Measurements from ENCODE around the gene MARCHF3. TPM values are rescaled to one million over a fixed set of nuclear protein-coding genes. Genes with fewer than 3 reads are reported as not detected.
A peak's percentile ranks its signal among the peaks of the same experiment; 100 is the strongest.

MARCHF3 gene, protein sequence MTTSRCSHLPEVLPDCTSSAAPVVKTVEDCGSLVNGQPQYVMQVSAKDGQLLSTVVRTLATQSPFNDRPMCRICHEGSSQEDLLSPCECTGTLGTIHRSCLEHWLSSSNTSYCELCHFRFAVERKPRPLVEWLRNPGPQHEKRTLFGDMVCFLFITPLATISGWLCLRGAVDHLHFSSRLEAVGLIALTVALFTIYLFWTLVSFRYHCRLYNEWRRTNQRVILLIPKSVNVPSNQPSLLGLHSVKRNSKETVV
- total RNA-seq, result 10 to 100 TPM; 13.4 to 27.0 (median 16.7) TPM
- 11.0 TPM for polyA plus RNA-seq
- long read RNA-seq, donor 1, full-length matches to known transcripts, result 23 of 31 reads
- long read RNA-seq, donor 1, partial matches to known transcripts, result 3 of 31 reads
- long read RNA-seq, donor 1, other reads (novel, unspliced or antisense), result 5 of 31 reads
- long read RNA-seq, donor 2, full-length matches to known transcripts, result 7 of 8 reads
- long read RNA-seq, donor 2, partial matches to known transcripts, result 0 of 8 reads
- long read RNA-seq, donor 2, other reads (novel, unspliced or antisense), result 1 of 8 reads
- long read RNA-seq, donor 3, full-length matches to known transcripts, result 91 of 111 reads
- long read RNA-seq, donor 3, partial matches to known transcripts, result 0 of 111 reads
- long read RNA-seq, donor 3, other reads (novel, unspliced or antisense), result 20 of 111 reads
- long read RNA-seq, donor 4, full-length matches to known transcripts, result 10 of 12 reads
- long read RNA-seq, donor 4, partial matches to known transcripts, result 1 of 12 reads
- long read RNA-seq, donor 4, other reads (novel, unspliced or antisense), result 1 of 12 reads

DNA sequence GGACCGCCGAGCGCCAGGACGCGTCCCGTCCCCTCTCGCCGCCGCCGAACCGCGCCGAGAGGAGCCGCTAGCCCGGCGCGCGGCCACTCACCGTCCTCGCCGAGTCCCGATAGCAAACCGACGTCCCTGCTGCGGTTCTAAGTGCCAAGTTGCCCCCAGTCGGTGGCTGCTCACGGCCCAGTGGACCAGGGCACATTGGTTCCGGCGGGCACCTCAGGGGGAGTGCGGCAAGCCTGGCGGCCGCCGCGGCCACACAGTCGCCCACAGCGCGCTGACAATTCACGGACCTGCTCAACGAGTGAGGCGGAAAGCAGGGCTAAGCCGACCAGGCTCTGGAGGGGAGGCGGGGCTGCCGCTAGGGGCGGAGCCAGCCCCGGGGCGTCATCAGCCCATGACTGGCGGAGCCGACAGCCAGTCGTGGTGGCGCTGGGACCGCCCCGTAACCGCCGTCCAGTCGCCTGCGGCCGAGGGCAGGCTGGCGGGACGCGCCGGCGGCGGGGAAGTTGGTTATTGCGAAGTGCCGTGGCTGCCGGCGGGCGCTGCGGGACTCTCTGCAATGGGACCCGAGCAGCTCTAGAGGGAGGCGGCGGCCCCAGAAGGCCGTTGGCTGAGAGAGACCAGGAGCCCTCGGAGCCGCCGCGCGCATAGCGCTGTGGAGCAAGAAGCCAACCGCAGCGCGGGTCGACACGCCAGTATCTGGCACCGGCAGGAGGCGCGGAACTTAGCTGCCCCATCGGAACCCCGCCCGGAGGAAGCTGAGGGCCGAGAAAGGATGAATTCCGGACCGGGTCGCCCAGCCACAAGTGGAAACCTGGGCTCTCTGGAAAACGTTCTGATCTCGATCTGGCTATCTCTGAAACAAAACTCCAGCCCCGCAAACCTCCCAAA, at the start of gene MARCHF3:
Gene MARCHF3 (minus strand): TSS at position 300 of the 888 bp plus-strand sequence. CDS start 112,387 bp downstream, outside the sequence.
- Histone ChIP-seq H3K27me3 (ENCODE audit: control insufficient read depth, insufficient read depth) (no peaks in the 10 kb centered on the region), H3K4me1 (ENCODE audit: control insufficient read depth, insufficient read depth, low read length) (no peaks in the 10 kb centered on the region), H3K4me3 (ENCODE audit: low read length) (peak within 1 kb of the TSS; percentile 62), H3K27ac (ENCODE audit: low read length) (peak within 1 kb of the TSS; percentile 78), H3K9me3 (ENCODE audit: control insufficient read depth, low read length) (no peaks in the 10 kb centered on the region)
- DNase-seq (peak; percentile 96 to 98 (median 98)), ATAC-seq (peak; percentile 99)
- under 1% methylated on average over 97 of the region's 97 CpGs for WGBS
- intact Hi-C loops (cut with DNase I), result loop anchor here in 2 of 4 donors (5.0 to 10.0 kb wide), 3 partner anchors 113 to 183 kb away; no protein-coding TSS in a partner anchor

DNA sequence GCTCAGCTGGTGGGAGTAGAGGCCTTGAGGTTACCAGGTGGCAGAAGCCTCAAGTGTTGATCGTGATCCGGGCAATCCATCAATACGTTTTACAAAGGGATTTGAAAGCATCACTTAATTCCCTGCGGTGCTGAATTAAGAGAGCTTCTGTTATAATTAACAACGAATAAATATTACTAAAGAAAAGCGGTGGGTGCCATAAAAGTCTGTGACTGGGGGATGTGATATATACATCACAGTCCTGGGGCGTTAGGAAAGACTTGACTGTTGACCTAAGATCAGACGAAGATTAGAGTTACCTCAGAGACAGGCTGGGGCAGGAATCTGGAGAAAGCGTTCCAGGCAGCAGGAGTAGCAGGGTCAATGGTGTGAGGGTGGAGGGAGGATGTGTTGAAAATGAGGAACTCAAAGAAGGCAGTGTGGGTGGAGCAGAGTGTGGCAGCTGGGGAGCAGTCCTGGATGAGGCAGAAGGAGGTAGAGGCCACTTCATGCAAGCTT, 49.7 kb upstream of the MARCHF3 start:
- ATAC-seq, result no peak
- WGBS, result 62% methylated on average over 9 of the region's 9 CpGs
- Histone ChIP-seq H3K27me3 (ENCODE audit: control insufficient read depth, insufficient read depth) (no peaks in the 10 kb centered on the region), H3K4me1 (ENCODE audit: control insufficient read depth, insufficient read depth, low read length) (no peaks in the 10 kb centered on the region), H3K4me3 (ENCODE audit: low read length) (no peak overlapping the region), H3K9me3 (ENCODE audit: control insufficient read depth, low read length) (no peaks in the 10 kb centered on the region), H3K27ac (ENCODE audit: low read length) (no peak overlapping the region)
- DNase-seq, result no peak
- intact Hi-C loops (cut with DNase I), result no loop called here

GRCh38 chr5:127077366-127077765, 47.0 kb upstream of the MARCHF3 start:
- Histone ChIP-seq H3K27ac (ENCODE audit: low read length) (no peak overlapping the region), H3K4me3 (ENCODE audit: low read length) (no peak overlapping the region), H3K27me3 (ENCODE audit: control insufficient read depth, insufficient read depth) (no peaks in the 10 kb centered on the region), H3K9me3 (ENCODE audit: control insufficient read depth, low read length) (no peaks in the 10 kb centered on the region), H3K4me1 (ENCODE audit: control insufficient read depth, insufficient read depth, low read length) (no peaks in the 10 kb centered on the region)
- intact Hi-C loops (cut with DNase I), result no loop called here
- WGBS, result 70% methylated on average over 1 of the region's 1 CpG
- ATAC-seq (no peak), DNase-seq (no peak)

- no peaks in the 10 kb centered on the region for H3K27me3 ChIP-seq (ENCODE audit: control insufficient read depth, insufficient read depth)
- H3K9me3 ChIP-seq (ENCODE audit: control insufficient read depth, low read length), result no peaks in the 10 kb centered on the region
- 54% methylated on average over 4 of the region's 4 CpGs for WGBS
- peak; percentile 76 to 92 for ATAC-seq
- H3K27ac ChIP-seq (ENCODE audit: low read length), result no peak overlapping the region
- DNase-seq, result peak; percentile 25 to 52 (median 46)
- intact Hi-C loops (cut with DNase I), result no loop called here
- H3K4me3 ChIP-seq (ENCODE audit: low read length), result no peak overlapping the region
- H3K4me1 ChIP-seq (ENCODE audit: control insufficient read depth, insufficient read depth, low read length), result no peaks in the 10 kb centered on the region
These were observed 46.2 kb upstream of the MARCHF3 start for GRCh38 chr5:127076315-127077129.

DNA sequence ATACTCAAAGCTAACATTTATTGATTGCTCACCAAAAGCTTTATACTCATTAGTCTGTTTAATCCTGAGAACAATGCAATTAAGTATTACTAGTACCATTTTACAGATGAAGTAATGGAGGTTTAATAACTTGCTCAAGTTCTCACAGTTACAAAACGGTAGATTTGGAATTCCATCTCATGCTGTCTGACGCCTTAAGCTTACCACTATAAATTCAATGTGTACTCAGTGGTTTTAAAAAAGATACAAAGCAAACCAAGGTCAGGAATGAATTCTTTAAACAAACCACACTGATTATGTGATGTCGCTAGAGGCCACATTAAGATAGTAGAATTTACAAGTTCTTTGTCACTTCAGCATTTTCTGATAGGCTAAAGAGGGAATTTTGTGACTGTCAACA, 44.1 kb upstream of the MARCHF3 start:
- H3K27ac ChIP-seq (ENCODE audit: low read length), result no peak overlapping the region
- no peaks in the 10 kb centered on the region for H3K9me3 ChIP-seq (ENCODE audit: control insufficient read depth, low read length)
- no peak for ATAC-seq
- no peak overlapping the region for H3K4me3 ChIP-seq (ENCODE audit: low read length)
- intact Hi-C loops (cut with DNase I), result no loop called here
- H3K27me3 ChIP-seq (ENCODE audit: control insufficient read depth, insufficient read depth), result no peaks in the 10 kb centered on the region
- WGBS, result 93% methylated on average over 3 of the region's 3 CpGs
- DNase-seq, result no peak
- no peaks in the 10 kb centered on the region for H3K4me1 ChIP-seq (ENCODE audit: control insufficient read depth, insufficient read depth, low read length)

DNA sequence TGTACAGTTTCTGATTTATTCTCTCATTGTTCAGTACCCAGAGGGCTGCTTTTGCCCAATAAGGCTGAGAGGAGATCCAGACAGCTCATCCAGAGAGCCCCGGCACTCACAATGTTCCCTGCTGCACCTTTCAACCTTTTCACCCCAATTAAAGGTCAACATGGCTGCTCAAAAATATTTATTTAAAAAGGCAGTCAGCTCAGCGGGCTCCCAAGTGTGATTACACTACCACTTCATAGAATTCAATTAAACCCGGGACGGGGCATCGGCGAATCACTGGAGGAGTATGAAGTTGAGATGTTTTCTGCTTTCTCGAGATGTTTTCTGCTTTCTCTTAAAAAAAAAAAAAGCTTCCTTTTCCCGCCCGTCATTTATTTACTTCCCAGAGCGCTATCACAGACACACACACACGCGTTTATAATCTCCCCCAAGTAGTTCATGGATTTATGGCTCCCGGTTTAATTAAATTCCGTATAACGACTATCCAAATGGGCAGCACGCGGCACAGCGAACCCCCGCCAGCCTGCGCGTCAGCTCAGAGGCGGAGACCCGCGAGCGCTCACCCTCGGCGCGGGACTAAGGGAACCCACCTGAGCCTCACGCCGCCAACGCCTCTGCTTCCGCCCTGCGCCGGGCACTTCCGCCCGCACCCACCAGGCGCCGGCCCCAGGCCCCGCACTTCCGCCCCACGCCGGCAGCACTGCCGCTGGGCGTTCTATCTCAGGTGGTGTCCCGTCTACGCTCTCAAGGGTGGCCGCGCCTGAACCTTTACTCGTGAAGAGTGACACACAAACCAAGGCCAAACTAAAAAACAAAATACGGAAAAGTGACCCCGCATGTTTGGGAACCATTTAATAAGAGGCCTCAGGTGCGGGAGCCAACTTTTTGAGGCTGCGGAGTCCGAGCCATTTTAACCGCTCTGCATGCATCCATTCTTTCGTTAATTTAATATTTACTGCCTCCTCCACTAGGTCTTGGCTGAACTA, 42.8 kb upstream of the MARCHF3 start, which contains the start of gene C5orf63:
Gene C5orf63 (minus strand): TSS at position 642 of the 986 bp plus-strand sequence. CDS start 14,507 bp downstream, outside the sequence.
- H3K4me1 ChIP-seq (ENCODE audit: control insufficient read depth, insufficient read depth, low read length), result no peaks in the 10 kb centered on the region
- peak; percentile 89 to 91 for ATAC-seq
- H3K4me3 ChIP-seq (ENCODE audit: low read length), result peak within 1 kb of the TSS; percentile 40
- H3K27me3 ChIP-seq (ENCODE audit: control insufficient read depth, insufficient read depth), result no peaks in the 10 kb centered on the region
- H3K9me3 ChIP-seq (ENCODE audit: control insufficient read depth, low read length), result no peaks in the 10 kb centered on the region
- intact Hi-C loops (cut with DNase I), result no loop called here
- no peak within 1 kb of the TSS for H3K27ac ChIP-seq (ENCODE audit: low read length)
- 18% methylated on average over 56 of the region's 56 CpGs for WGBS
- peak; percentile 67 to 84 (median 83) for DNase-seq

DNA sequence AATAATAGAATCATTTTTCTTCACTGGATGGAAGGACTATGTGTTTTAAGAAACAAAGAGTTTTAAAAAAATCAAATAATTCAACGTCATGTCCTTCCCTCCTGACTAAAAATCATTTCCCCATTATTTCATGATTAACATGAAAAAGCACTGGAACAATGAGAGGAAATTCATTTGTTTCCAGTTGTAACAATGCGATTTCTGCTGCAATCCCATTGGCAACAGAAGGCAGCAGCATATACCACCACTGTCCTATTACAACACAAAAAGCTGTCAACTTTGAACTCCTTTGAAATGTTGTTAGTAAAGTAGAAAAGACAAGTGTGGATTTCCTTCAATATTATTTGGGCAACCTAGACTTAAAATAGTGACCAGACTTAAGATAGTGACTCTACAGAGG, 39.9 kb upstream of the MARCHF3 start:
- intact Hi-C loops (cut with DNase I), result no loop called here

DNA sequence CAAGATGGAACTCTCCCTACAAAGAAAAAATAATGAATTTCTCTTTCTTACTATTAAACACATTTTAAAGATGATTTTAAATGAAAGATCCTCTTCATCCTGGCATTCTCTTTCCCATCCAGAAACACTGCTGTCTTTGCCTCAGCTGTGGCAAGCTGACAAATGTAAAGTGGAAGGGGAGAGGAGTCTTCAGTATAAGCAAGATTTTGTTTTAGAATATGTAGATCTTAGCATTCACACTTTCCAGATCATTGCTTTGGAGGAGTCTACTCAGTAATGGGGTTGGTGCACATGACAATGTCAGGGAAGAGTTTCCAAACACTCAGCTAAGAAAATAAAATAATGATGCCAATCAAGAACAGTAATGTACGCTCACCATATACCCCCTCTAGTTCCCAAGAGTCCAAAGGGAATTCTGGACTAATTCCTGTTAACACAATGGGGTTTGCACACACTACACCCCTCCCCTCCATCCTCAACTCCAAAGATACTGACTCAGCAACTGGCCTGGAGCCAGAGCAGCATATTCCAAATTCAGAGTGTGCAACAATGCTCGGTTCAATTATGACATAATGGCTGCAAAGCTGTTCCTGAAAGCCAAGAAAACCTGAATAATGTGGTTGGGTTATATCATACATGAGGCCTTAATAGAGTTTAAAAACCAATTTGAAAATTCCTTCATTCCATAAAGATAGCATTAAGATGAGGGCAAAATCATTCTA, 38.3 kb upstream of the MARCHF3 start:
- intact Hi-C loops (cut with DNase I), result no loop called here
- no peak for ATAC-seq

More for the DNA sequence above, 39.9 kb upstream of the MARCHF3 start:
- no peaks in the 10 kb centered on the region for H3K27me3 ChIP-seq (ENCODE audit: control insufficient read depth, insufficient read depth)
- no peak overlapping the region for H3K4me3 ChIP-seq (ENCODE audit: low read length)
- ATAC-seq, result peak in 1 of 2 donors; percentile 41
- H3K27ac ChIP-seq (ENCODE audit: low read length), result no peak overlapping the region
- no peak for DNase-seq
- WGBS, result 74% methylated on average over 2 of the region's 2 CpGs
- no peaks in the 10 kb centered on the region for H3K4me1 ChIP-seq (ENCODE audit: control insufficient read depth, insufficient read depth, low read length)
- H3K9me3 ChIP-seq (ENCODE audit: control insufficient read depth, low read length), result no peaks in the 10 kb centered on the region

More for the DNA sequence above, 38.3 kb upstream of the MARCHF3 start:
- no peaks in the 10 kb centered on the region for H3K9me3 ChIP-seq (ENCODE audit: control insufficient read depth, low read length)
- H3K27ac ChIP-seq (ENCODE audit: low read length), result no peak overlapping the region
- peak in 2 of 3 donors; percentile 46 to 60 for DNase-seq
- H3K27me3 ChIP-seq (ENCODE audit: control insufficient read depth, insufficient read depth), result no peaks in the 10 kb centered on the region
- 34% methylated on average over 2 of the region's 2 CpGs for WGBS
- no peaks in the 10 kb centered on the region for H3K4me1 ChIP-seq (ENCODE audit: control insufficient read depth, insufficient read depth, low read length)
- H3K4me3 ChIP-seq (ENCODE audit: low read length), result no peak overlapping the region
